Measurements from ENCODE around the gene FBXW5.

Gene FBXW5, protein sequence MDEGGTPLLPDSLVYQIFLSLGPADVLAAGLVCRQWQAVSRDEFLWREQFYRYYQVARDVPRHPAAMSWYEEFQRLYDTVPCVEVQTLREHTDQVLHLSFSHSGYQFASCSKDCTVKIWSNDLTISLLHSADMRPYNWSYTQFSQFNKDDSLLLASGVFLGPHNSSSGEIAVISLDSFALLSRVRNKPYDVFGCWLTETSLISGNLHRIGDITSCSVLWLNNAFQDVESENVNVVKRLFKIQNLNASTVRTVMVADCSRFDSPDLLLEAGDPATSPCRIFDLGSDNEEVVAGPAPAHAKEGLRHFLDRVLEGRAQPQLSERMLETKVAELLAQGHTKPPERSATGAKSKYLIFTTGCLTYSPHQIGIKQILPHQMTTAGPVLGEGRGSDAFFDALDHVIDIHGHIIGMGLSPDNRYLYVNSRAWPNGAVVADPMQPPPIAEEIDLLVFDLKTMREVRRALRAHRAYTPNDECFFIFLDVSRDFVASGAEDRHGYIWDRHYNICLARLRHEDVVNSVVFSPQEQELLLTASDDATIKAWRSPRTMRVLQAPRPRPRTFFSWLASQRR

GRCh38 chr9:136944519-136945332 is at the start of gene FBXW5, which contains the start of gene C8G:
FBXW5 (minus strand) TSS chr9:136944738; CDS start chr9:136944083, 655 bp downstream.
C8G (plus strand) TSS chr9:136945243; CDS start chr9:136945321, 78 bp downstream.
- peaks cover 9 to 32% of the 10 kb centered on the region in 2 donors for H3K4me1 ChIP-seq (ENCODE audit: control insufficient read depth in 1 of 2, insufficient read depth in 2 of 2, low read length in 2 of 2)

GRCh38 chr9:136992819-136993369 is 48.4 kb upstream of the FBXW5 start:
- H3K4me1 ChIP-seq (ENCODE audit: control insufficient read depth in 1 of 2, insufficient read depth in 2 of 2, low read length in 2 of 2) = peaks cover 37 to 48% of the 10 kb centered on the region in 2 donors
- peak overlapping the region; percentile 83 to 87 for H3K4me3 ChIP-seq (ENCODE audit: low read depth in 1 of 2, low read length in 2 of 2)
- peak overlapping the region; percentile 66 for H3K27ac ChIP-seq (ENCODE audit: low read depth, low read length)
- H3K9ac ChIP-seq (ENCODE audit: low read depth in 1 of 2, low read length in 2 of 2) = peak overlapping the region; percentile 73
- no peaks in the 10 kb centered on the region for H3K9me3 ChIP-seq (ENCODE audit: control insufficient read depth in 1 of 2, low read length in 2 of 2)
- peaks cover 0 to 3% of the 10 kb centered on the region in 2 donors for H3K36me3 ChIP-seq (ENCODE audit: control insufficient read depth in 1 of 2, insufficient read depth in 2 of 2, low read length in 2 of 2)
- H3K27me3 ChIP-seq (ENCODE audit: control insufficient read depth in 1 of 2, insufficient read depth in 2 of 2, low read length in 2 of 2) = peaks cover 0 to 12% of the 10 kb centered on the region in 2 donors

More at GRCh38 chr9:136944519-136945332, at the start of gene FBXW5, which contains the start of gene C8G:
- no peaks in the 10 kb centered on the region for H3K9me3 ChIP-seq (ENCODE audit: control insufficient read depth in 1 of 2, low read length in 2 of 2)
- no peaks in the 10 kb centered on the region for H3K27me3 ChIP-seq (ENCODE audit: control insufficient read depth in 1 of 2, insufficient read depth in 2 of 2, low read length in 2 of 2)
- H3K36me3 ChIP-seq (ENCODE audit: control insufficient read depth in 1 of 2, insufficient read depth in 2 of 2, low read length in 2 of 2) = peaks cover 28 to 36% of the 10 kb centered on the region in 2 donors
- H3K27ac ChIP-seq (ENCODE audit: low read depth, low read length) = peak within 1 kb of the TSS; percentile 81
- H3K9ac ChIP-seq (ENCODE audit: low read depth in 1 of 2, low read length in 2 of 2) = peak within 1 kb of the TSS; percentile 82 to 88
- H3K4me3 ChIP-seq (ENCODE audit: low read depth in 1 of 2, low read length in 2 of 2) = peak within 1 kb of the TSS; percentile 85 to 90

DNA sequence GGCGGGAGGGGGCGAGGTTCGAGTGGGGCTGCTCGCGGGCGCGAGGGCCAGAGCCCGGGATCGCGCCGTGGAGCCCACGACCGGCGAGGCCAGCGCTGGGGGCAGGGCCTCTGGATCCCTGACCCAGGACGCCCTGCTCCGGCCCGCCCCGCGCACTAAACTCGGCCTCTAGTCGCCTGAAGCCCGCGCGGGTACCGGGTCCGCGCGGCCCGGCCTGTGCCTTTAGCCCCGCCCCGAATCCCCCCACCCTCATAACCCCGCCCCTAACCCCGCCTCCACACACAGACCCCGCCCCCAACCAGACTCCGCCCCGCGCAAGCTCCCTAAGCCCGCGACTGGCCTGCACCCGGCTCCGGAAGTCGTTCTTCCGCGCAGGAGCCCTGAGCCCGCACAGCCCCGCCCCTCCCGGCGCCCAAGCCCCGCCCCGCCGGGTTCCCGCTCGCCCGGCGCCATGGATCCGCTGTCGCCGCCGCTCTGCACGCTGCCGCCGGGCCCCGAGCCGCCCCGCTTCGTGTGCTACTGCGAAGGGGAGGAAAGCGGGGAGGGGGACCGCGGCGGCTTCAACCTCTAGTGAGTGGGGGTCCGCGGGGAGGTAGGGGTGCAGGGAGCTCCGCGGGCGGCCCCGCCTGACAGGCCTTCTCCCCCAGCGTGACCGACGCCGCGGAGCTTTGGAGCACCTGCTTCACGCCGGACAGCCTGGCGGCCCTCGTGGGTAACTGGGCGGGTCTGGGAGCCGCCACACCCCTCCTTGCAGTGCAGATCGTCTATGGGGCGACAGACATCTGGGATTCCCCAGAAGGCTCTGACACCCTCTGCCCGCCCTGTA is 47.7 kb upstream of the FBXW5 start, which contains the start of gene PAXX:
PAXX (plus strand) TSS at position 430 of the 826 bp plus-strand sequence; CDS start at position 452, 22 bp downstream.
- peaks cover 32 to 42% of the 10 kb centered on the region in 2 donors for H3K4me1 ChIP-seq (ENCODE audit: control insufficient read depth in 1 of 2, insufficient read depth in 2 of 2, low read length in 2 of 2)

DNA sequence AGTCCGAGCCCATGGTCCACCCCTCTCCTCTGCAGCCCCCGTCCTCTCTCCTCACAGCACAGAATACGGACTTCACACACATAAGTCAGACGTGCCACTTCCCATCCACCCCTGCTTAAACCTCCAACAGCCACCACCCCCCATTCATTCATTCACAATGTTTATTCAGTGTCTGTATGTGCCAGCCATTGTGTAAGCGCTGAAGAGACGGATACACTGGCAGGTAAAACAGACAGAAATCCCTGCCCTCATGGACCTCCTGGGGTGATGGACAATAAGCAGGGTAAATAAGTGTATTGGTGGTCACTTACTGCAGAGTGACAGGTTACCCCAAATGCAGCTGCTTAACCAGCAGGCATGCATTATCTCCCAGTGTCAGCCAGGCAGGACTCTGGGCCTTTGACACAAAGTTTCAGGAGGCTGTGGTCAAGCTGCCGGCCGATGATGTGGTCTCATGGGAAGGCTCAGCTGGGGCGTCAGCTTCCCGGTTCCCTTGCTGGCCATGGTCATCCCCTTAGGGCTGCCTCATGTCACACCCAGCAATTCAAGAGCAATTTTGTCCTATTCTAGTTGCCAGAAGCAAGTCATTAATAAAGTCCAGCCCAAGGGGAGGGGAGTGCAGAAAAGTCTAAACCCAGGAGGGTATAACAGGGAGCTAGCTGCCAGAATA is 45.8 kb upstream of the FBXW5 start:
- peaks cover 0 to 3% of the 10 kb centered on the region in 2 donors for H3K36me3 ChIP-seq (ENCODE audit: control insufficient read depth in 1 of 2, insufficient read depth in 2 of 2, low read length in 2 of 2)
- no peak overlapping the region for H3K27ac ChIP-seq (ENCODE audit: low read depth, low read length)
- no peaks in the 10 kb centered on the region for H3K27me3 ChIP-seq (ENCODE audit: control insufficient read depth in 1 of 2, insufficient read depth in 2 of 2, low read length in 2 of 2)
- peaks cover 17 to 25% of the 10 kb centered on the region in 2 donors for H3K4me1 ChIP-seq (ENCODE audit: control insufficient read depth in 1 of 2, insufficient read depth in 2 of 2, low read length in 2 of 2)
- H3K4me3 ChIP-seq (ENCODE audit: low read depth in 1 of 2, low read length in 2 of 2) = no peak overlapping the region
- no peak overlapping the region for H3K9ac ChIP-seq (ENCODE audit: low read depth in 1 of 2, low read length in 2 of 2)
- H3K9me3 ChIP-seq (ENCODE audit: control insufficient read depth in 1 of 2, low read length in 2 of 2) = no peaks in the 10 kb centered on the region

More for the DNA sequence above, 47.7 kb upstream of the FBXW5 start, which contains the start of gene PAXX:
- Histone ChIP-seq H3K27ac (ENCODE audit: low read depth, low read length) (peak within 1 kb of the TSS; percentile 85), H3K27me3 (ENCODE audit: control insufficient read depth in 1 of 2, insufficient read depth in 2 of 2, low read length in 2 of 2) (peaks cover 0 to 7% of the 10 kb centered on the region in 2 donors), H3K36me3 (ENCODE audit: control insufficient read depth in 1 of 2, insufficient read depth in 2 of 2, low read length in 2 of 2) (peaks cover 0 to 3% of the 10 kb centered on the region in 2 donors), H3K9me3 (ENCODE audit: control insufficient read depth in 1 of 2, low read length in 2 of 2) (no peaks in the 10 kb centered on the region), H3K9ac (ENCODE audit: low read depth in 1 of 2, low read length in 2 of 2) (peak within 1 kb of the TSS; percentile 73), H3K4me3 (ENCODE audit: low read depth in 1 of 2, low read length in 2 of 2) (peak within 1 kb of the TSS; percentile 83 to 87)

GRCh38 chr9:136988872-136989271 is 44.3 kb upstream of the FBXW5 start:
- H3K27me3 ChIP-seq (ENCODE audit: control insufficient read depth in 1 of 2, insufficient read depth in 2 of 2, low read length in 2 of 2) = peaks cover 12 to 14% of the 10 kb centered on the region in 2 donors

GRCh38 chr9:136985853-136986252 is 41.3 kb upstream of the FBXW5 start:
- Histone ChIP-seq H3K27me3 (ENCODE audit: control insufficient read depth in 1 of 2, insufficient read depth in 2 of 2, low read length in 2 of 2) (peaks cover 18% of the 10 kb centered on the region in 2 donors), H3K9me3 (ENCODE audit: control insufficient read depth in 1 of 2, low read length in 2 of 2) (no peaks in the 10 kb centered on the region), H3K9ac (ENCODE audit: low read depth in 1 of 2, low read length in 2 of 2) (no peak overlapping the region), H3K27ac (ENCODE audit: low read depth, low read length) (no peak overlapping the region), H3K4me1 (ENCODE audit: control insufficient read depth in 1 of 2, insufficient read depth in 2 of 2, low read length in 2 of 2) (no peaks in the 10 kb centered on the region), H3K4me3 (ENCODE audit: low read depth in 1 of 2, low read length in 2 of 2) (no peak overlapping the region), H3K36me3 (ENCODE audit: control insufficient read depth in 1 of 2, insufficient read depth in 2 of 2, low read length in 2 of 2) (no peaks in the 10 kb centered on the region)

More at GRCh38 chr9:136988872-136989271, 44.3 kb upstream of the FBXW5 start:
- H3K9me3 ChIP-seq (ENCODE audit: control insufficient read depth in 1 of 2, low read length in 2 of 2) = no peaks in the 10 kb centered on the region
- peaks cover 0 to under 1% of the 10 kb centered on the region in 2 donors for H3K36me3 ChIP-seq (ENCODE audit: control insufficient read depth in 1 of 2, insufficient read depth in 2 of 2, low read length in 2 of 2)
- H3K4me3 ChIP-seq (ENCODE audit: low read depth in 1 of 2, low read length in 2 of 2) = no peak overlapping the region
- H3K4me1 ChIP-seq (ENCODE audit: control insufficient read depth in 1 of 2, insufficient read depth in 2 of 2, low read length in 2 of 2) = peaks cover 10 to 14% of the 10 kb centered on the region in 2 donors
- H3K9ac ChIP-seq (ENCODE audit: low read depth in 1 of 2, low read length in 2 of 2) = no peak overlapping the region
- H3K27ac ChIP-seq (ENCODE audit: low read depth, low read length) = no peak overlapping the region

DNA sequence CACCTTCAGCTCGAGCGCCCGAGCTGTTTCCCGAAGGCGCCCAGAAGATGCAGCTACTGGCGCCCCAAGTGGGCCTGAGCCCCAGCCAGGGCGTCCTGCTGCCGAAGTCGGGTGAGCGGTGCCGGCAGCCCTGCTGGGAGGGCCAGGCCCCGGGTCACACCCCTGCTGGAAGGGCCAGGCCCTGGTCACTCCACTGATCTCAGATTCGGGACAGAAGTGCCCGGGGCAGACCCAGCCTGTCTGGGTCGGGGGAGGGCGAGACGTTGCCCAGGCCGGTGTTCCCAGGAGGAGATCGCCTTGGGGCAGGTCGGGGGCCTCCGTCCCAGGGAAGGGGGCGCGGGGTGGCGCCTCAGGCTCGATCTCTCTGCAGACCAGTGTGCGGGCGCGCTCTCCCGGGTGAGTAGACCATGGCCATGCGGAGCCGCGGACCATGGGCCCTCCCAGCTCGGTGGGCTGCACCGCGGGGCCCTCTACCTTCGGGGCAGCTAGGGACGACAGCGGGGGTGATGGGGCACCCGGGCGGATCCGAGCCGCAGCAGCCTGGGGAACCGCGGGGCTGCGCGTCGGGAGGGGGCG is 40.6 kb upstream of the FBXW5 start:
- Histone ChIP-seq H3K9ac (ENCODE audit: low read depth in 1 of 2, low read length in 2 of 2) (no peak overlapping the region), H3K27me3 (ENCODE audit: control insufficient read depth in 1 of 2, insufficient read depth in 2 of 2, low read length in 2 of 2) (peaks cover 18% of the 10 kb centered on the region in 2 donors), H3K27ac (ENCODE audit: low read depth, low read length) (no peak overlapping the region)

DNA sequence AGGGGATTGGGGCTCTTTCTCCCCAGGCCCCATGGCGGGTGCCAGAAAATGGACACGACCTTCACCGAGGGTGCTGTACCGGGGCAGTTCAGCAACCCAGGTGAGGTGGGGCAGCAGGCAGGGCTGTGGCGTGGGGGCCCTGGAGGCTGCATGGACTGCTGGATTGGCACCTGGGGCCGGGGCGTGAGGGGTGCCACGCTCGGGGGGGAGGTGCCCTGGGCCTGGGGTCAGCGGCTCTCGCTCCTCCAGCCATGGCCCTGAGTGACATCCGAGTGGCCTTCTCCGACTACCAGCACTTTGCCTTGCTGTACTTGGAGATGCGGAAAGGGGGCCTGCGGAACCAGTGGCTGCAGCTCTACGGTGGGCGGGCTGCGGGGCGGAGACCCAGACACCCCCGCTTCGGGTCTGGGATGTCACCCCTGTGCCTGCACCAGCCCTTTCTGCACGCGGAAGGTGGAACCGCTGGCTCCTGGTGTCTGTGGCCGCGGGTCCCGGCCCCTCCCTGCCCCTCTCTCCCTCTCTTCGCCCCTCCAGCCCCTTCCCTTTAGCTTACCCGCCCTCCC is 40.0 kb upstream of the FBXW5 start:
- no peaks in the 10 kb centered on the region for H3K9me3 ChIP-seq (ENCODE audit: control insufficient read depth in 1 of 2, low read length in 2 of 2)
- no peak overlapping the region for H3K9ac ChIP-seq (ENCODE audit: low read depth in 1 of 2, low read length in 2 of 2)
- H3K27me3 ChIP-seq (ENCODE audit: control insufficient read depth in 1 of 2, insufficient read depth in 2 of 2, low read length in 2 of 2) = peaks cover 18% of the 10 kb centered on the region in 2 donors
- no peaks in the 10 kb centered on the region for H3K4me1 ChIP-seq (ENCODE audit: control insufficient read depth in 1 of 2, insufficient read depth in 2 of 2, low read length in 2 of 2)
- no peak overlapping the region for H3K27ac ChIP-seq (ENCODE audit: low read depth, low read length)
- H3K36me3 ChIP-seq (ENCODE audit: control insufficient read depth in 1 of 2, insufficient read depth in 2 of 2, low read length in 2 of 2) = no peaks in the 10 kb centered on the region
- no peak overlapping the region for H3K4me3 ChIP-seq (ENCODE audit: low read depth in 1 of 2, low read length in 2 of 2)

More for the DNA sequence above, 40.6 kb upstream of the FBXW5 start:
- H3K36me3 ChIP-seq (ENCODE audit: control insufficient read depth in 1 of 2, insufficient read depth in 2 of 2, low read length in 2 of 2) = no peaks in the 10 kb centered on the region
- no peak overlapping the region for H3K4me3 ChIP-seq (ENCODE audit: low read depth in 1 of 2, low read length in 2 of 2)
- no peaks in the 10 kb centered on the region for H3K4me1 ChIP-seq (ENCODE audit: control insufficient read depth in 1 of 2, insufficient read depth in 2 of 2, low read length in 2 of 2)
- no peaks in the 10 kb centered on the region for H3K9me3 ChIP-seq (ENCODE audit: control insufficient read depth in 1 of 2, low read length in 2 of 2)

Measured in duodenal mucosa (tissue), 2 donors.